HG02981 (cell line): Measurements from ENCODE around the gene ZFP91.

Source experiments
- ATAC-seq: cut with Tn5 transposase; IDR thresholded peaks from one replicate; pipeline ENCODE4 v1.9.1; 2021; ENCODE audit warnings: mild to moderate bottlenecking, moderate library complexity; ENCODE audit not compliant: unreplicated experiment

ZFP91 gene

GRCh38 chr11:58582437-58582836 is 3.6 kb downstream of the ZFP91 start:
- ATAC-seq, result no peak

- ATAC-seq, result no peak
Measured at GRCh38 chr11:58586998-58587397, 8.1 kb downstream of the ZFP91 start.

GRCh38 chr11:58591659-58592058 is 12.8 kb downstream of the ZFP91 start:
- no peak for ATAC-seq

GRCh38 chr11:58592760-58593472 is 14.1 kb downstream of the ZFP91 start:
- no peak for ATAC-seq

GRCh38 chr11:58594826-58595225 is 16.0 kb downstream of the ZFP91 start:
- no peak for ATAC-seq

GRCh38 chr11:58596621-58597020 is 17.8 kb downstream of the ZFP91 start:
- no peak for ATAC-seq

- ATAC-seq, result no peak
Measured at GRCh38 chr11:58597486-58598144, 18.8 kb downstream of the ZFP91 start.

- ATAC-seq, result no peak
Measured at GRCh38 chr11:58600510-58600909, 21.6 kb downstream of the ZFP91 start.

- no peak for ATAC-seq
Measured at GRCh38 chr11:58606930-58607714, 28.3 kb downstream of the ZFP91 start.

GRCh38 chr11:58608331-58608730 is 29.5 kb downstream of the ZFP91 start:
- no peak for ATAC-seq

GRCh38 chr11:58609723-58610122 is 30.9 kb downstream of the ZFP91 start:
- ATAC-seq, result no peak

- no peak for ATAC-seq
Measured at GRCh38 chr11:58613228-58613627, 34.4 kb downstream of the ZFP91 start.

- no peak for ATAC-seq
Measured at GRCh38 chr11:58615559-58615958, 36.7 kb downstream of the ZFP91 start.

- ATAC-seq, result no peak
Measured at GRCh38 chr11:58616594-58616993, 37.7 kb downstream of the ZFP91 start.

GRCh38 chr11:58617976-58618557 is 39.2 kb downstream of the ZFP91 start:
- no peak for ATAC-seq

- ATAC-seq, result no peak
Measured at GRCh38 chr11:58621586-58622262, 42.9 kb downstream of the ZFP91 start.

GRCh38 chr11:58622344-58622743 is 43.5 kb downstream of the ZFP91 start, which contains the start of gene CNTF:
CNTF (plus strand) TSS chr11:58622665; CDS start chr11:58622753, 88 bp downstream.
- no peak for ATAC-seq

GRCh38 chr11:58625086-58625485 is 46.2 kb downstream of the ZFP91 start:
- no peak for ATAC-seq

GRCh38 chr11:58625826-58626460 is 47.1 kb downstream of the ZFP91 start:
- no peak for ATAC-seq

GRCh38 chr11:58626934-58627483 is 48.1 kb downstream of the ZFP91 start:
- no peak for ATAC-seq
